ENCODE results near the gene MAN1C1. TPM values are rescaled to one million over a fixed set of nuclear protein-coding genes. Genes with fewer than 3 reads are reported as not detected.

Gene MAN1C1
- total RNA-seq, 2 experiments from 2014 or later: 3.7 to 4.4 TPM

- no peak overlapping the region for H3K4me3 Mint-ChIP-seq
- peaks cover 50% of the 10 kb centered on the region for H3K4me1 Mint-ChIP-seq (ENCODE audit: low read depth)
- ATAC-seq (no peak), DNase-seq (no peak)
- H3K9me3 Mint-ChIP-seq: no peaks in the 10 kb centered on the region
- ChIA-PET CTCF (no interaction called here), POLR2A (no interaction called here)
- H3K27me3 Mint-ChIP-seq: no peaks in the 10 kb centered on the region
- TF ChIP-seq, protein P1, sequence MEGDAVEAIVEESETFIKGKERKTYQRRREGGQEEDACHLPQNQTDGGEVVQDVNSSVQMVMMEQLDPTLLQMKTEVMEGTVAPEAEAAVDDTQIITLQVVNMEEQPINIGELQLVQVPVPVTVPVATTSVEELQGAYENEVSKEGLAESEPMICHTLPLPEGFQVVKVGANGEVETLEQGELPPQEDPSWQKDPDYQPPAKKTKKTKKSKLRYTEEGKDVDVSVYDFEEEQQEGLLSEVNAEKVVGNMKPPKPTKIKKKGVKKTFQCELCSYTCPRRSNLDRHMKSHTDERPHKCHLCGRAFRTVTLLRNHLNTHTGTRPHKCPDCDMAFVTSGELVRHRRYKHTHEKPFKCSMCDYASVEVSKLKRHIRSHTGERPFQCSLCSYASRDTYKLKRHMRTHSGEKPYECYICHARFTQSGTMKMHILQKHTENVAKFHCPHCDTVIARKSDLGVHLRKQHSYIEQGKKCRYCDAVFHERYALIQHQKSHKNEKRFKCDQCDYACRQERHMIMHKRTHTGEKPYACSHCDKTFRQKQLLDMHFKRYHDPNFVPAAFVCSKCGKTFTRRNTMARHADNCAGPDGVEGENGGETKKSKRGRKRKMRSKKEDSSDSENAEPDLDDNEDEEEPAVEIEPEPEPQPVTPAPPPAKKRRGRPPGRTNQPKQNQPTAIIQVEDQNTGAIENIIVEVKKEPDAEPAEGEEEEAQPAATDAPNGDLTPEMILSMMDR (IDR thresholded peaks at IDR 0.05): no peak
- H3K36me3 Mint-ChIP-seq (ENCODE audit: low read depth): peaks cover 3% of the 10 kb centered on the region
- H3K27ac Mint-ChIP-seq: no peak overlapping the region
- intact Hi-C loops (cut with micrococcal nuclease): loop anchor here (10.0 kb wide), 1 partner anchor 156 kb away; the partner anchor contains the start of gene LDLRAP1
These were observed 84.0 kb downstream of the MAN1C1 start for GRCh38 chr1:25700626-25701025.

DNA sequence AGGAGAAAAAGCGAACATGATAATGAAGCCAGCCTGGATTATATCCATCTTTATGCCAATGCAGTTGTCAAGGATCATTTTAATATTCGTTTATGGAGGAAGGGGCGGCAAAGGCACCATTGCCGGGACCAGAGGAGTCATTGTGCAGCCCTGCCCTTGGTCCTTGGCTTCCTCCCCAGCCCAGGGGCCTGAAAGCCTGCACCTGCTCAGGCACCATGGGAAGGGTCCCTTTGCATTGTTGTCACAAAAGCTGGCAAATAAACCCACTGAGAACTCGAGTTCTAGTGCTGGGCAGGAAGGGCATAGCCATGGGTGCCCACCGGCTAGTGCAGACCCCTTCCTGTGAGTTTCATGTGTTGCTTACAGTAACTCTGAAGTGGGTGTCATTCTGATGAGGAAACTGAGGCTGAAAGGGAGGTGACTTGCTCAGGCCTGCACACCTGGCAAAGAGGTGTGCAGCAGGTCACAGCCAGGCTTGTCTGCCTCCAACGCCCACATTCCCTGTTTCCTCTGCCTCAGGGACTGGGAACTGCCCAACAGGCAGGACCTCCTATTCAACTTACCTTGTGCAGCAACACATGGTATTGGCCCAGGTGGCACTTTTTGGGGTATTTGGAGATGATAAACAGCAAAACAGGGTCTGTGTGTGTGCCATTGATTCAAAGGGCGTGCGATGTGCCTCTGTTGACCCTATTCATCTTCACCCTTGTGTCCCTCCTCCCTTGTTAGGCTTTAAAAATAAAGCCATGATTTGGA lies 84.6 kb downstream of the MAN1C1 start:
- TF ChIP-seq, protein P1 (IDR thresholded peaks at IDR 0.05): no peak
- ATAC-seq: no peak
- Mint-ChIP-seq H3K4me1 (ENCODE audit: low read depth) (peaks cover 44% of the 10 kb centered on the region), H3K9me3 (no peaks in the 10 kb centered on the region), H3K27me3 (no peaks in the 10 kb centered on the region), H3K36me3 (ENCODE audit: low read depth) (peaks cover 3% of the 10 kb centered on the region), H3K4me3 (no peak overlapping the region), H3K27ac (no peak overlapping the region)
- no peak for DNase-seq
- intact Hi-C loops (cut with micrococcal nuclease): loop anchor here (10.0 kb wide), 1 partner anchor 156 kb away; the partner anchor contains the start of gene LDLRAP1
- ChIA-PET POLR2A (no interaction called here), CTCF (interaction anchor here (1.2 kb wide), 1 partner anchor 8 kb away, joined by 4 read pairs; no protein-coding TSS in a partner anchor)

GRCh38 chr1:25702101-25702775 lies 85.6 kb downstream of the MAN1C1 start:
- Mint-ChIP-seq H3K9me3 (no peaks in the 10 kb centered on the region), H3K27me3 (no peaks in the 10 kb centered on the region), H3K4me1 (ENCODE audit: low read depth) (peaks cover 36% of the 10 kb centered on the region), H3K36me3 (ENCODE audit: low read depth) (peaks cover 3% of the 10 kb centered on the region), H3K27ac (no peak overlapping the region), H3K4me3 (no peak overlapping the region)
- TF ChIP-seq, protein P1 (IDR thresholded peaks at IDR 0.05): no peak
- no peak for DNase-seq
- ChIA-PET POLR2A (no interaction called here), CTCF (interaction anchor here (1.2 kb wide), 1 partner anchor 9 kb away, joined by 4 read pairs; no protein-coding TSS in a partner anchor)
- intact Hi-C loops (cut with micrococcal nuclease): loop anchor here (10.0 kb wide), 1 partner anchor 157 kb away; the partner anchor contains the start of gene LDLRAP1
- no peak for ATAC-seq

DNA sequence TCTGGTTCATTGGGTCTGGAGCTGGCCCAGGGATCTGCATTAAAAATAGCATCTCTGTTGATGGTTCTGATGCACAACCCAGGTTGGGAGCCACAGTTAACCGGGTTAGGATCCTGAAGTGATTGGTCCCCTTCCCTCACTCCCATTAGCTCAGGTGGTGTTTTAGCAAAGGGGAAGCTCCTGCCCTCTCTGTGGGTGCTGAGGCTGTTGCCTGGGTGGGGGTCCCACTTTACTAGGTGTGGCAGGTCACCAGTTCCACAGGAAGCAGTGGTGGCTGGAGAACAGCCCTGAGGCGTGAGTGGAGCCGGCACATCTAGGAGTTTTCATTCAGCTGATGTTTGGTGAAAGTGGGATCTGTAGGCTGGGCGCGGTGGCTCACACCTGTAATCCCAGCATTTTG lies 86.5 kb downstream of the MAN1C1 start:
- no peak for ATAC-seq
- no peaks in the 10 kb centered on the region for H3K9me3 Mint-ChIP-seq
- H3K4me3 Mint-ChIP-seq: no peak overlapping the region
- no peak overlapping the region for H3K27ac Mint-ChIP-seq
- H3K36me3 Mint-ChIP-seq (ENCODE audit: low read depth): peaks cover 3% of the 10 kb centered on the region
- POLR2A ChIA-PET: interaction anchor here (1.0 kb wide), 1 partner anchor 9 kb away, joined by 3 read pairs; no protein-coding TSS in a partner anchor
- TF ChIP-seq, protein P1 (IDR thresholded peaks at IDR 0.05): no peak
- intact Hi-C loops (cut with micrococcal nuclease): loop anchor here (10.0 kb wide), 1 partner anchor 158 kb away; the partner anchor contains the start of gene LDLRAP1
- no peaks in the 10 kb centered on the region for H3K27me3 Mint-ChIP-seq
- CTCF ChIA-PET: no interaction called here
- peaks cover 33% of the 10 kb centered on the region for H3K4me1 Mint-ChIP-seq (ENCODE audit: low read depth)
- no peak for DNase-seq
